HG02970 (cell line): ENCODE measurements around the gene IGF2BP1.
"Not testable (repeated sequence)": the region's sequence is repeated elsewhere in the genome, so short reads cannot be mapped to it uniquely, and the experiment has no call there.

ENCODE experiments used
- ATAC-seq: cut with Tn5 transposase; IDR thresholded peaks from one replicate; pipeline ENCODE4 v1.9.1; 2021; ENCODE audit warnings: mild to moderate bottlenecking, moderate library complexity, moderate number of reproducible peaks; ENCODE audit not compliant: unreplicated experiment, low FRiP score

The IGF2BP1 gene

GRCh38 chr17:49086316-49086605 is 89.1 kb downstream of the IGF2BP1 start:
- ATAC-seq, result no peak

GRCh38 chr17:49086649-49087048 is 89.5 kb downstream of the IGF2BP1 start:
- no peak for ATAC-seq

GRCh38 chr17:49089094-49089493 is 91.9 kb downstream of the IGF2BP1 start:
- ATAC-seq, result no peak

GRCh38 chr17:49090878-49091594 is 93.9 kb downstream of the IGF2BP1 start:
- ATAC-seq, result no peak

- ATAC-seq, result no peak
These were observed 95.9 kb downstream of the IGF2BP1 start for GRCh38 chr17:49093131-49093530.

- ATAC-seq, result no peak
These were observed 103.4 kb downstream of the IGF2BP1 start for GRCh38 chr17:49100601-49101000.

- ATAC-seq, result no peak
These were observed 103.9 kb downstream of the IGF2BP1 start for GRCh38 chr17:49101054-49101534.

- not testable (repeated sequence) for ATAC-seq
These were observed 106.2 kb downstream of the IGF2BP1 start for GRCh38 chr17:49103360-49103759.

GRCh38 chr17:49104511-49105074 is 107.4 kb downstream of the IGF2BP1 start:
- ATAC-seq, result no peak
